ENCODE measurements around the gene MAST4. TPM values are rescaled to one million over a fixed set of nuclear protein-coding genes. Genes with fewer than 3 reads are reported as not detected.

MAST4 gene
- total RNA-seq, 1 donor: 12.7 TPM

GRCh38 chr5:66908230-66908629 lies 312.0 kb downstream of the MAST4 start:
- no peak overlapping the region for H2AFZ ChIP-seq (ENCODE audit: low read length)
- no peaks in the 10 kb centered on the region for H3K36me3 ChIP-seq (ENCODE audit: insufficient read depth, low read length)
- TF ChIP-seq, protein P1, sequence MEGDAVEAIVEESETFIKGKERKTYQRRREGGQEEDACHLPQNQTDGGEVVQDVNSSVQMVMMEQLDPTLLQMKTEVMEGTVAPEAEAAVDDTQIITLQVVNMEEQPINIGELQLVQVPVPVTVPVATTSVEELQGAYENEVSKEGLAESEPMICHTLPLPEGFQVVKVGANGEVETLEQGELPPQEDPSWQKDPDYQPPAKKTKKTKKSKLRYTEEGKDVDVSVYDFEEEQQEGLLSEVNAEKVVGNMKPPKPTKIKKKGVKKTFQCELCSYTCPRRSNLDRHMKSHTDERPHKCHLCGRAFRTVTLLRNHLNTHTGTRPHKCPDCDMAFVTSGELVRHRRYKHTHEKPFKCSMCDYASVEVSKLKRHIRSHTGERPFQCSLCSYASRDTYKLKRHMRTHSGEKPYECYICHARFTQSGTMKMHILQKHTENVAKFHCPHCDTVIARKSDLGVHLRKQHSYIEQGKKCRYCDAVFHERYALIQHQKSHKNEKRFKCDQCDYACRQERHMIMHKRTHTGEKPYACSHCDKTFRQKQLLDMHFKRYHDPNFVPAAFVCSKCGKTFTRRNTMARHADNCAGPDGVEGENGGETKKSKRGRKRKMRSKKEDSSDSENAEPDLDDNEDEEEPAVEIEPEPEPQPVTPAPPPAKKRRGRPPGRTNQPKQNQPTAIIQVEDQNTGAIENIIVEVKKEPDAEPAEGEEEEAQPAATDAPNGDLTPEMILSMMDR (IDR thresholded peaks at IDR 0.05; ENCODE audit: extremely low read depth, low read depth, low read length): no peak
- no peak overlapping the region for H3K4me2 ChIP-seq (ENCODE audit: insufficient read depth, low read length)
- H3K9me3 ChIP-seq (ENCODE audit: low read depth, low read length): no peaks in the 10 kb centered on the region
- no peaks in the 10 kb centered on the region for H3K27me3 ChIP-seq (ENCODE audit: insufficient read depth, low read length)
- no peak for DNase-seq (ENCODE audit: insufficient read length, low spot score, missing footprints)
- no peaks in the 10 kb centered on the region for H4K20me1 ChIP-seq (ENCODE audit: insufficient read depth, low read length)
- H3K79me2 ChIP-seq (ENCODE audit: insufficient read depth, low read length): no peaks in the 10 kb centered on the region
- no peaks in the 10 kb centered on the region for H3K4me1 ChIP-seq (ENCODE audit: insufficient read depth, low read length)
- no peak overlapping the region for H3K27ac ChIP-seq (ENCODE audit: low read depth, low read length)
- no peak overlapping the region for H3K4me3 ChIP-seq (ENCODE audit: insufficient read depth, low read length)

DNA sequence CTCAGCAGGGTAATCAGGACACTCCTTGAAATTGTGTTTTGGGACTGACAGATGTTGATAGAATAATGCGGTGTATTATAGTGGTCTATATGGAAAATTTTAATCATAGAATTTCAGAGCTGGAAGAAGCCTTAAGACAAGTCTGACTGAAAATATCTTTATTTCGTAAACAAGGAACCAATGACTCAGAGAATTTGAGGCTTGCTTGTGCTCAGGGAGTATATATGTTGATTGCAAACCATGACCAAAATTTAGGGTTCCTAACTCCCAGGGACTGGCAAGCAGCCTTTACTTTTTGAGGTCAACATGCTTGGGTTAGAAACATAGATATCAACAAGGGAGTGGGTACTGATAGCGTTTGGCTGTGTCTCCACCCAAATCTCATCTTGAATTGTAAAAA lies 313.2 kb downstream of the MAST4 start:
- Histone ChIP-seq H3K36me3 (ENCODE audit: insufficient read depth, low read length) (no peaks in the 10 kb centered on the region), H3K4me2 (ENCODE audit: insufficient read depth, low read length) (no peak overlapping the region), H3K27ac (ENCODE audit: low read depth, low read length) (no peak overlapping the region), H3K9me3 (ENCODE audit: low read depth, low read length) (no peaks in the 10 kb centered on the region), H2AFZ (ENCODE audit: low read length) (no peak overlapping the region), H3K4me1 (ENCODE audit: insufficient read depth, low read length) (no peaks in the 10 kb centered on the region), H3K27me3 (ENCODE audit: insufficient read depth, low read length) (no peaks in the 10 kb centered on the region), H3K4me3 (ENCODE audit: insufficient read depth, low read length) (no peak overlapping the region), H3K79me2 (ENCODE audit: insufficient read depth, low read length) (no peaks in the 10 kb centered on the region), H4K20me1 (ENCODE audit: insufficient read depth, low read length) (no peaks in the 10 kb centered on the region)
- TF ChIP-seq, protein P1 (IDR thresholded peaks at IDR 0.05; ENCODE audit: extremely low read depth, low read depth, low read length): no peak
- no peak for DNase-seq (ENCODE audit: insufficient read length, low spot score, missing footprints)

GRCh38 chr5:66912787-66913186 lies 316.6 kb downstream of the MAST4 start:
- Histone ChIP-seq H3K27ac (ENCODE audit: low read depth, low read length) (no peak overlapping the region), H3K27me3 (ENCODE audit: insufficient read depth, low read length) (no peaks in the 10 kb centered on the region), H2AFZ (ENCODE audit: low read length) (no peak overlapping the region), H3K4me2 (ENCODE audit: insufficient read depth, low read length) (no peak overlapping the region), H3K36me3 (ENCODE audit: insufficient read depth, low read length) (no peaks in the 10 kb centered on the region), H4K20me1 (ENCODE audit: insufficient read depth, low read length) (no peaks in the 10 kb centered on the region), H3K4me3 (ENCODE audit: insufficient read depth, low read length) (no peak overlapping the region), H3K9me3 (ENCODE audit: low read depth, low read length) (no peaks in the 10 kb centered on the region), H3K4me1 (ENCODE audit: insufficient read depth, low read length) (no peaks in the 10 kb centered on the region), H3K79me2 (ENCODE audit: insufficient read depth, low read length) (no peaks in the 10 kb centered on the region)
- no peak for DNase-seq (ENCODE audit: insufficient read length, low spot score, missing footprints)
- TF ChIP-seq, protein P1 (IDR thresholded peaks at IDR 0.05; ENCODE audit: extremely low read depth, low read depth, low read length): no peak

GRCh38 chr5:66915531-66915930 lies 319.3 kb downstream of the MAST4 start:
- Histone ChIP-seq H3K79me2 (ENCODE audit: insufficient read depth, low read length) (no peaks in the 10 kb centered on the region), H3K4me2 (ENCODE audit: insufficient read depth, low read length) (no peak overlapping the region), H3K4me3 (ENCODE audit: insufficient read depth, low read length) (no peak overlapping the region), H2AFZ (ENCODE audit: low read length) (no peak overlapping the region), H3K9me3 (ENCODE audit: low read depth, low read length) (no peaks in the 10 kb centered on the region), H4K20me1 (ENCODE audit: insufficient read depth, low read length) (no peaks in the 10 kb centered on the region), H3K27ac (ENCODE audit: low read depth, low read length) (no peak overlapping the region), H3K4me1 (ENCODE audit: insufficient read depth, low read length) (no peaks in the 10 kb centered on the region), H3K36me3 (ENCODE audit: insufficient read depth, low read length) (no peaks in the 10 kb centered on the region), H3K27me3 (ENCODE audit: insufficient read depth, low read length) (no peaks in the 10 kb centered on the region)
- TF ChIP-seq, protein P1 (IDR thresholded peaks at IDR 0.05; ENCODE audit: extremely low read depth, low read depth, low read length): no peak
- DNase-seq (ENCODE audit: insufficient read length, low spot score, missing footprints): no peak
